Stomach (tissue), 19 donors: ENCODE results near the gene C1QTNF9B. TPM values are rescaled to one million over a fixed set of nuclear protein-coding genes. Genes with fewer than 3 reads are reported as not detected.
"Not testable (repeated sequence)": the region's sequence is repeated elsewhere in the genome, so short reads cannot be mapped to it uniquely, and the experiment has no call there.

ENCODE experiments used
- DNase-seq, 2 donors: peaks; one replicate each; pipeline versions ENCODE4 v3.0.0 to v3.0.0-alpha.2; 2013 to 2019
- H3K27ac ChIP-seq, 5 donors: fragments of 200-600 bp in 4 of 5; sonication (generic) in 4 of 5; one replicate each; pipeline ENCODE4 v1.5.1; 2013 to 2019; ENCODE audit warnings: mild to moderate bottlenecking in 1 of 5, moderate library complexity in 1 of 5
- H3K27me3 ChIP-seq, 3 donors: fragments of 200-600 bp; sonication (generic); one replicate each; pipeline ENCODE4 v1.5.1; 2017 to 2019; ENCODE audit warnings: mixed run types in 1 of 3
- H3K36me3 ChIP-seq, 4 donors: fragments of 200-600 bp; sonication (generic); 1 replicate in 3 of 4; 2 replicates in 1 of 4; pipeline ENCODE4 v1.5.1; 2016 to 2019
- H3K4me1 ChIP-seq, 4 donors: fragments of 200-600 bp; sonication (generic); one replicate each; pipeline ENCODE4 v1.5.1; 2016 to 2019
- H3K4me3 ChIP-seq, 4 donors: fragments of 200-600 bp; sonication (generic) in 3 of 4; one replicate each; pipeline ENCODE4 v1.5.1; 2016 to 2019; ENCODE audit warnings: mild to moderate bottlenecking in 1 of 4
- H3K9me3 ChIP-seq, 4 donors: fragments of 200-600 bp; sonication (generic); one replicate each; pipeline ENCODE4 v1.5.1; 2016 to 2019
- CTCF ChIP-seq, 7 experiments: fragments of 450-650 bp in 4 of 7; fragments of 200-600 bp in 3 of 7; sonication (generic) in 3 of 7; IDR thresholded peaks; one replicate each; pipeline ENCODE4 v1.5.1; 2016 to 2019; ENCODE audit warnings: antibody characterized with exemption in 7 of 7, control low read depth in 2 of 7, mild to moderate bottlenecking in 1 of 7
- EP300 ChIP-seq: sonication (generic); formaldehyde crosslinking; IDR thresholded peaks from one replicate; pipeline ENCODE4 v1.6.1; 2017; ENCODE audit warnings: antibody characterized with exemption
- POLR2A ChIP-seq, 4 donors: fragments of 450-650 bp; IDR thresholded peaks; one replicate each; pipeline ENCODE4 v1.6.1; 2016; ENCODE audit warnings: antibody characterized with exemption in 4 of 4, control low read depth in 2 of 4, mild to moderate bottlenecking in 1 of 4, moderate library complexity in 1 of 4
- POLR2AphosphoS5 ChIP-seq, 3 donors: sonication (generic); formaldehyde crosslinking; IDR thresholded peaks; one replicate each; pipeline ENCODE4 v1.6.1; 2016; ENCODE audit warnings: antibody characterized with exemption in 3 of 3
- WGBS, 5 donors: extraction: QIAGEN DNeasy Blood & Tissue Kit in 3 of 5; methylation state at CpG; one replicate each; pipeline versions ENCODE4 v1.1.5 to v1.1.7; 2013 to 2018; 5-methylcytosine and 5-hydroxymethylcytosine counted together
- intact Hi-C: fragments of 100-400 bp; cut with DNase I; formaldehyde crosslinking; loops from one replicate; pipeline ENCODE4 v1.15.1; 2023; ENCODE audit warnings: low total_unique reads
- long read RNA-seq, 10 donors: transcript quantifications; one replicate each; lab custom pipeline, GENCODE V29; 2026
- polyA plus RNA-seq, 3 donors: library from polyadenylated mRNA; stranded (reverse); fragments of 200-250 nt; gene quantifications; one replicate each; pipeline ENCODE4 v1.2.3, GENCODE V29; 2013
- total RNA-seq, 5 donors: library from RNA; depleted of rRNA; stranded (reverse); fragments of >200 nt; gene quantifications; one replicate each; pipeline versions ENCODE4 v1.1.0 to v1.2.3, GENCODE V29; 2014 to 2016
- donor health status: healthy with polysubstance abuse.
- donor health status: Bipolar disorder and iron deficiency.
- donor health status: healthy.

C1QTNF9B gene
- total RNA-seq (not detected), polyA plus RNA-seq (not detected)
- long read RNA-seq, donor 1, result 0 reads
- long read RNA-seq, donor 2, result 0 reads
- long read RNA-seq, donor 3, result 0 reads
- long read RNA-seq, donor 4, result 0 reads
- long read RNA-seq, donor 5, result 0 reads
- long read RNA-seq, donor 6, result 0 reads
- long read RNA-seq, donor 7, result 0 reads
- long read RNA-seq, donor 8, result 0 reads
- long read RNA-seq, donor 9, result 0 reads
- long read RNA-seq, donor 10, result 0 reads

DNA sequence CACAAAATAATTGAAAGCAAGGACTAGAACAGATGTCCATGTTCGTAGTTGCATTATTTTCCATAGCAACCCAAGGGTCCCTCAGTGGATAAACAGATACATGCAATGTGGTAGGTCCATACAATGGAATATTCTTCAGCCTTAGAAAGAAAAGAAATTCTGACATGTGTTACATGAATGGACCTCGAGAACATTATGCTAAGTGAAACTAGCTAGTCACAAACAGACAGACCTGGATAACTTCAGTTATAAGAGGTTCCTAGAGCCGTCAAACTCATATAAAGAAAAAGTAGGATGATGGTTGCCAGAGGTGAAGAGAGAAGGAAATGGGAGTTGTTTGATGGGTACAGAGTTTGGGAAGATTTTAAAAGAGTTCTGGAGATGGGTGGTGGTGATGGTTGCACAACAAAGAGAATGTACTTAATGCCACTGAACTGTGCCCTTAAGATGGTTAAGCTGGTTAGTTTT, at the start of gene C1QTNF9B:
TSS of gene C1QTNF9B (minus strand) at position 51 of the 468 bp plus-strand sequence.
- H3K4me1 ChIP-seq, intact Hi-C loops, H3K9me3 ChIP-seq, H3K4me3 ChIP-seq, H3K36me3 ChIP-seq, H3K27ac ChIP-seq: not testable (repeated sequence)
- 67 to 84% (median 75%) methylated on average over 3 of the region's 3 CpGs for WGBS, 5 donors
- DNase-seq, result peak in 1 of 2 donors; percentile 14
- peaks cover 0 to 17% (median 3%) of the 10 kb centered on the region in 3 donors for H3K27me3 ChIP-seq

DNA sequence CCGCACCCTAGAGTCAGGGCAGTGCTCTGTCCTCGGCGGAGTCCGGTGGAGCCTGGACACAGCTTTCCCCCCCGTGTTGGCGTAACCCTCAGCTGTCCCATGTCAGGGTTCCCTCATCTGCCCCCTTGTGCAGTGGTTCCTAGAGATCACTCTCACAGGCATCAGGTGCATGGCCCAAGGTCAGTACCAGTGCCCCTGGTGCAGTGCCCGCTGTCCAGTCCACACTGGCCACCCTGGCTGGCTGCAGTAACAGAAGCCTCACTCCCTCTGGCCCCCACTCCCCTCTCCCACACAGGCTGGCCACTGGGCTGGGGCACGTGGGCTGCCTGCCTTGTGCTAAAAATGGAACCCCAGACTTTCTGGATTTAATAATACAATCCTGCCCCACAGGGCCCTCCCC, 49.6 kb upstream of the C1QTNF9B start:
- no peaks in the 10 kb centered on the region for H3K4me1 ChIP-seq
- 83 to 92% (median 87%) methylated on average over 8 of the region's 8 CpGs for WGBS, 5 donors
- TF ChIP-seq EP300 (no peak), CTCF (IDR thresholded peaks at IDR 0.05) (no peak), POLR2A (IDR thresholded peaks at IDR 0.05) (no peak), POLR2AphosphoS5 (IDR thresholded peaks at IDR 0.05) (no peak)
- H3K27me3 ChIP-seq, result peaks cover 0 to 35% (median 0%) of the 10 kb centered on the region in 3 donors
- H3K4me3 ChIP-seq, result no peak overlapping the region
- intact Hi-C loops, result no loop called here
- no peaks in the 10 kb centered on the region for H3K9me3 ChIP-seq
- no peak for DNase-seq
- no peaks in the 10 kb centered on the region for H3K36me3 ChIP-seq
- H3K27ac ChIP-seq, result no peak overlapping the region

DNA sequence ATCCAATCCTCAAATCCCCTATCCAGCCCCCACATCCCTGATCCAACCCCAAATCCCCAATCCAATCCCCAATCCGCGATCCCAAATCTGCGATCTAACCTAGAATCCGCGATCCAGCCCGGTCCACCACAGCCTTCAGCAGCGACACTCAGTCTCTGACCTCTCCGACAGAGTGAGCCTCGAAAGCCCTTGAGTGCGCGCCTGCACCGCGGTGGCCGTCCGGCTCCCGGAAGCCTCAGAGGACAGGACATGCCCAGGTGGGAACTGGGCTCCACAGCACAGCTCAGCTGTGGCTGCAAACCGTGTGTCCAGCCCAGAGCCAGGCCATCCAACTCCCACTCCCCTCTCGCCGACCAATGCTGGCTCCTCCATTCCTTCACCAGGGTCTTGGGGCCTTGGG, 48.8 kb upstream of the C1QTNF9B start:
- Histone ChIP-seq H3K9me3 (no peaks in the 10 kb centered on the region), H3K36me3 (no peaks in the 10 kb centered on the region), H3K4me1 (no peaks in the 10 kb centered on the region), H3K4me3 (no peak overlapping the region), H3K27ac (no peak overlapping the region), H3K27me3 (peaks cover 0 to 35% (median 0%) of the 10 kb centered on the region in 3 donors)
- intact Hi-C loops, result no loop called here
- no peak for TF ChIP-seq EP300
- WGBS, 5 donors, result 61 to 93% (median 85%) methylated on average over 19 of the region's 19 CpGs
- DNase-seq, result no peak

GRCh38 chr13:23945612-23946011, 48.3 kb upstream of the C1QTNF9B start:
- DNase-seq, result no peak
- Histone ChIP-seq H3K9me3 (no peaks in the 10 kb centered on the region), H3K27ac (no peak overlapping the region), H3K4me3 (no peak overlapping the region), H3K4me1 (no peaks in the 10 kb centered on the region), H3K27me3 (peaks cover 0 to 35% (median 0%) of the 10 kb centered on the region in 3 donors), H3K36me3 (no peaks in the 10 kb centered on the region)
- intact Hi-C loops, result no loop called here
- TF ChIP-seq EP300 (no peak), POLR2AphosphoS5 (IDR thresholded peaks at IDR 0.05) (no peak)
- 40 to 92% (median 81%) methylated on average over 26 to 28 of the region's 28 CpGs for WGBS, 5 donors

- no peak for DNase-seq
- Histone ChIP-seq H3K27ac (no peak overlapping the region), H3K9me3 (no peaks in the 10 kb centered on the region), H3K27me3 (peaks cover 0 to 9% (median 0%) of the 10 kb centered on the region in 3 donors), H3K4me3 (no peak overlapping the region), H3K4me1 (no peaks in the 10 kb centered on the region), H3K36me3 (no peaks in the 10 kb centered on the region)
- TF ChIP-seq POLR2A (IDR thresholded peaks at IDR 0.05) (no peak), EP300 (no peak), POLR2AphosphoS5 (IDR thresholded peaks at IDR 0.05) (no peak), CTCF (IDR thresholded peaks at IDR 0.05) (no peak)
- 73 to 84% (median 76%) methylated on average over 3 of the region's 3 CpGs for WGBS, 5 donors
- intact Hi-C loops, result no loop called here
Measured at GRCh38 chr13:23941211-23941610, 43.9 kb upstream of the C1QTNF9B start.

GRCh38 chr13:23939666-23940065, 42.4 kb upstream of the C1QTNF9B start:
- H3K4me1 ChIP-seq, H3K4me3 ChIP-seq, H3K27me3 ChIP-seq, H3K9me3 ChIP-seq, H3K36me3 ChIP-seq, H3K27ac ChIP-seq, DNase-seq, intact Hi-C loops: not testable (repeated sequence)
- 53 to 68% (median 63%) methylated on average over 3 of the region's 3 CpGs for WGBS, 5 donors
